Tibial nerve (tissue), 4 donors: ENCODE measurements around the gene H2AZ2. TPM values are rescaled to one million over a fixed set of nuclear protein-coding genes. Genes with fewer than 3 reads are reported as not detected.

Experiments used
- DNase-seq, 2 donors: peaks; one replicate each; pipeline ENCODE4 v3.0.0-alpha.2; 2019; ENCODE audit warnings: low spot score in 2 of 2
- H3K27ac ChIP-seq, 4 donors: fragments of 200-600 bp; sonication (generic) in 3 of 4; one replicate each; pipeline ENCODE4 v1.5.1; 2017 to 2019; ENCODE audit warnings: mild to moderate bottlenecking in 1 of 4
- H3K27me3 ChIP-seq, 2 donors: fragments of 200-600 bp; sonication (generic) in 1 of 2; one replicate each; pipeline versions ENCODE4 v1.5.1 to v1.6.0; 2017 to 2019
- H3K36me3 ChIP-seq, 3 donors: fragments of 200-600 bp; sonication (generic); one replicate each; pipeline ENCODE4 v1.5.1; 2018 to 2019
- H3K4me1 ChIP-seq, 4 donors: fragments of 200-600 bp; sonication (generic) in 3 of 4; one replicate each; pipeline ENCODE4 v1.5.1; 2017 to 2019
- H3K4me3 ChIP-seq, 4 donors: fragments of 200-600 bp; sonication (generic) in 3 of 4; one replicate each; pipeline ENCODE4 v1.5.1; 2017 to 2019; ENCODE audit warnings: mild to moderate bottlenecking in 1 of 4, moderate library complexity in 1 of 4
- H3K9me3 ChIP-seq, 4 donors: fragments of 200-600 bp; sonication (generic) in 3 of 4; one replicate each; pipeline ENCODE4 v1.5.1; 2017 to 2019
- EP300 ChIP-seq, 2 donors: sonication (generic); formaldehyde crosslinking; IDR thresholded peaks; one replicate each; pipeline ENCODE4 v1.6.1; 2017; ENCODE audit warnings: antibody characterized with exemption in 2 of 2, mild to moderate bottlenecking in 1 of 2
- POLR2A ChIP-seq, 2 donors: fragments of 450-650 bp; IDR thresholded peaks; one replicate each; pipeline ENCODE4 v1.6.1; 2017; ENCODE audit warnings: antibody characterized with exemption in 2 of 2, mild to moderate bottlenecking in 2 of 2, moderate library complexity in 2 of 2
- WGBS, 2 donors: methylation state at CpG; one replicate each; pipeline ENCODE4 v1.1.5; 2018; 5-methylcytosine and 5-hydroxymethylcytosine counted together
- total RNA-seq, 4 donors: library from RNA; depleted of rRNA; stranded (reverse); fragments of >200 nt; gene quantifications; one replicate each; pipeline ENCODE4 v1.1.0, GENCODE V29; 2016
- TF ChIP-seq, protein P1 (sequence below), 5 experiments: fragments of 200-600 bp in 3 of 5; fragments of 450-650 bp in 2 of 5; sonication (generic) in 3 of 5; IDR thresholded peaks; one replicate each; pipeline ENCODE4 v1.5.1; 2016 to 2019; ENCODE audit warnings: antibody characterized with exemption in 5 of 5, mild to moderate bottlenecking in 3 of 5, moderate library complexity in 2 of 5

Gene H2AZ2
- total RNA-seq, 4 donors from 2014 or later: 97.5 to 136 (median 126) TPM

DNA sequence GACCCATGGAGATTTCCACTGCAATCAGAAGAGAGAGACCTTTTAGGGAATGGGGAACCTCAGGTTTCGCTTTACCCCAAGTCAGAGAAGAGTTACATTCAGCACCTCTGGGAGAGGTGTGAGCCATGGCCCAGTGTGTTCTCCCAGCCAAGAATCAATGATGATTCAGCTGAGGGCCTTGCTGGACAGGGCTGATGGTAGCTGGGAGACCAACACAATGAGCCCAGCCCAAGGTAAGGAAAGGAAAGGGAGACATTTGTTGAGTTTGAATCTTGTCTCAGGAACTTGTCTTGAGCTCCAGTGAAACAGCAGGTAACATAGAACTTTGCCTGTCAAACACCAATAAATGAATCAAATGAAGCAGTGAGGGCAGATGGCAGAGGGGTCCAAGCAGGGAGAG, 65.4 kb downstream of the H2AZ2 start:
- Histone ChIP-seq H3K27ac (no peak overlapping the region), H3K4me1 (no peaks in the 10 kb centered on the region), H3K4me3 (no peak overlapping the region), H3K27me3 (no peaks in the 10 kb centered on the region), H3K9me3 (peaks cover 0 to 15% (median 0%) of the 10 kb centered on the region in 4 donors), H3K36me3 (no peaks in the 10 kb centered on the region)
- TF ChIP-seq POLR2A (IDR thresholded peaks at IDR 0.05) (no peak), EP300 (IDR thresholded peaks at IDR 0.05) (no peak)
- TF ChIP-seq, protein P1, sequence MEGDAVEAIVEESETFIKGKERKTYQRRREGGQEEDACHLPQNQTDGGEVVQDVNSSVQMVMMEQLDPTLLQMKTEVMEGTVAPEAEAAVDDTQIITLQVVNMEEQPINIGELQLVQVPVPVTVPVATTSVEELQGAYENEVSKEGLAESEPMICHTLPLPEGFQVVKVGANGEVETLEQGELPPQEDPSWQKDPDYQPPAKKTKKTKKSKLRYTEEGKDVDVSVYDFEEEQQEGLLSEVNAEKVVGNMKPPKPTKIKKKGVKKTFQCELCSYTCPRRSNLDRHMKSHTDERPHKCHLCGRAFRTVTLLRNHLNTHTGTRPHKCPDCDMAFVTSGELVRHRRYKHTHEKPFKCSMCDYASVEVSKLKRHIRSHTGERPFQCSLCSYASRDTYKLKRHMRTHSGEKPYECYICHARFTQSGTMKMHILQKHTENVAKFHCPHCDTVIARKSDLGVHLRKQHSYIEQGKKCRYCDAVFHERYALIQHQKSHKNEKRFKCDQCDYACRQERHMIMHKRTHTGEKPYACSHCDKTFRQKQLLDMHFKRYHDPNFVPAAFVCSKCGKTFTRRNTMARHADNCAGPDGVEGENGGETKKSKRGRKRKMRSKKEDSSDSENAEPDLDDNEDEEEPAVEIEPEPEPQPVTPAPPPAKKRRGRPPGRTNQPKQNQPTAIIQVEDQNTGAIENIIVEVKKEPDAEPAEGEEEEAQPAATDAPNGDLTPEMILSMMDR (IDR thresholded peaks at IDR 0.05): no peak
- DNase-seq: no peak
- WGBS, 2 donors: 100% methylated on average over 1 of the region's 1 CpG

Other genes starting within 250 kb of the H2AZ2 start
- gene OGDH, start 241.5 kb downstream of the H2AZ2 start, total RNA-seq: 10 to 100 TPM; 66.8 to 76.5 (median 70.1) TPM
- 10 to 100 TPM; 24.7 to 48.9 (median 32.7) TPM for gene ZMIZ2, start 99.2 kb downstream of the H2AZ2 start, total RNA-seq
- gene PPIA, start 51.4 kb downstream of the H2AZ2 start, total RNA-seq: 1,000 to 10,000 TPM in 2 of 4 donors, 100 to 1,000 TPM in 2; 803 to 1,127 (median 967) TPM
- 10 to 100 TPM; 20.0 to 26.4 (median 23.3) TPM for gene PURB, start 37.4 kb upstream of the H2AZ2 start, total RNA-seq
- gene MYO1G, start 130.9 kb upstream of the H2AZ2 start, total RNA-seq: 10 to 100 TPM in 1 of 4 donors, 1 to 10 TPM in 2, under 1 TPM in 1; 0.84 to 10.5 (median 3.3) TPM
- 10 to 100 TPM; 41.1 to 46.3 (median 44.0) TPM for gene CCM2, start 152.1 kb upstream of the H2AZ2 start, total RNA-seq
- gene NACAD, start 240.9 kb upstream of the H2AZ2 start, total RNA-seq: 1 to 10 TPM; 6.1 to 7.8 (median 6.7) TPM